Fibroblast of the aortic adventitia (primary cell): ENCODE measurements around the gene CLEC4D. TPM values are rescaled to one million over a fixed set of nuclear protein-coding genes. Genes with fewer than 3 reads are reported as not detected.
"Not testable (repeated sequence)": the region's sequence is repeated elsewhere in the genome, so short reads cannot be mapped to it uniquely, and the experiment has no call there.

Source experiments
- DNase-seq: peaks from one replicate; pipeline ENCODE4 v3.0.0-alpha.2; 2010; ENCODE audit warnings: low read depth
- H3K4me3 ChIP-seq: 2 replicates; pipeline ENCODE4 v1.5.1; 2011; ENCODE audit warnings: low read depth, mild to moderate bottlenecking, control low read depth, low read length, moderate library complexity
- total RNA-seq: library from RNA; depleted of rRNA; stranded (reverse); fragments of >200 nt; gene quantifications from 2 replicates; pipeline ENCODE4 v1.2.3, GENCODE V29; 2012; ENCODE audit warnings: low replicate concordance
- TF ChIP-seq, protein P1 (sequence below): IDR thresholded peaks from 2 replicates; pipeline ENCODE4 v1.5.1; 2011; ENCODE audit warnings: mild to moderate bottlenecking, low read length, control low read depth, inconsistent platforms; ENCODE audit not compliant: insufficient read depth

The CLEC4D gene
- total RNA-seq, 1 donor: not detected

DNA sequence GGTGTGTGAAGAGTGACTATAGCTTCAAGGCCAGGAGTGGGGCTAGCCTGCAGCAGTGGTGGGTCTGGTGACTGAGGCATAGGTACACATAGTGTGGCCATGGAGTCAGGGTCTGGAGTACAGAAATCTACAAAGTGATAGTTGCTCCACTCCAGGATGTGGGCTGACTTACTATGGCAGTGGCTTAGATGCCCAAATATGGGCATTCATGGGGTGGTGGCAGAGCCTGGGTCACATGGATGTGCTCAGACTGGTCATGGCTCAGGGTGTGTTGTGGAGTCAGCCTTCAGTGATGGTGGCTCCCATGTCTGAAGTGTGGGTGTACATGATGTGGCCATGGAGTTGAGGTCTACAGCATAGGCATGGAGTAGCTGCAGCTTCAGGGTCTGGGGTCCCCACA lies 30.2 kb upstream of the CLEC4D start:
- TF ChIP-seq, protein P1, sequence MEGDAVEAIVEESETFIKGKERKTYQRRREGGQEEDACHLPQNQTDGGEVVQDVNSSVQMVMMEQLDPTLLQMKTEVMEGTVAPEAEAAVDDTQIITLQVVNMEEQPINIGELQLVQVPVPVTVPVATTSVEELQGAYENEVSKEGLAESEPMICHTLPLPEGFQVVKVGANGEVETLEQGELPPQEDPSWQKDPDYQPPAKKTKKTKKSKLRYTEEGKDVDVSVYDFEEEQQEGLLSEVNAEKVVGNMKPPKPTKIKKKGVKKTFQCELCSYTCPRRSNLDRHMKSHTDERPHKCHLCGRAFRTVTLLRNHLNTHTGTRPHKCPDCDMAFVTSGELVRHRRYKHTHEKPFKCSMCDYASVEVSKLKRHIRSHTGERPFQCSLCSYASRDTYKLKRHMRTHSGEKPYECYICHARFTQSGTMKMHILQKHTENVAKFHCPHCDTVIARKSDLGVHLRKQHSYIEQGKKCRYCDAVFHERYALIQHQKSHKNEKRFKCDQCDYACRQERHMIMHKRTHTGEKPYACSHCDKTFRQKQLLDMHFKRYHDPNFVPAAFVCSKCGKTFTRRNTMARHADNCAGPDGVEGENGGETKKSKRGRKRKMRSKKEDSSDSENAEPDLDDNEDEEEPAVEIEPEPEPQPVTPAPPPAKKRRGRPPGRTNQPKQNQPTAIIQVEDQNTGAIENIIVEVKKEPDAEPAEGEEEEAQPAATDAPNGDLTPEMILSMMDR: no peak
- DNase-seq: no peak
- H3K4me3 ChIP-seq: no peak overlapping the region

DNA sequence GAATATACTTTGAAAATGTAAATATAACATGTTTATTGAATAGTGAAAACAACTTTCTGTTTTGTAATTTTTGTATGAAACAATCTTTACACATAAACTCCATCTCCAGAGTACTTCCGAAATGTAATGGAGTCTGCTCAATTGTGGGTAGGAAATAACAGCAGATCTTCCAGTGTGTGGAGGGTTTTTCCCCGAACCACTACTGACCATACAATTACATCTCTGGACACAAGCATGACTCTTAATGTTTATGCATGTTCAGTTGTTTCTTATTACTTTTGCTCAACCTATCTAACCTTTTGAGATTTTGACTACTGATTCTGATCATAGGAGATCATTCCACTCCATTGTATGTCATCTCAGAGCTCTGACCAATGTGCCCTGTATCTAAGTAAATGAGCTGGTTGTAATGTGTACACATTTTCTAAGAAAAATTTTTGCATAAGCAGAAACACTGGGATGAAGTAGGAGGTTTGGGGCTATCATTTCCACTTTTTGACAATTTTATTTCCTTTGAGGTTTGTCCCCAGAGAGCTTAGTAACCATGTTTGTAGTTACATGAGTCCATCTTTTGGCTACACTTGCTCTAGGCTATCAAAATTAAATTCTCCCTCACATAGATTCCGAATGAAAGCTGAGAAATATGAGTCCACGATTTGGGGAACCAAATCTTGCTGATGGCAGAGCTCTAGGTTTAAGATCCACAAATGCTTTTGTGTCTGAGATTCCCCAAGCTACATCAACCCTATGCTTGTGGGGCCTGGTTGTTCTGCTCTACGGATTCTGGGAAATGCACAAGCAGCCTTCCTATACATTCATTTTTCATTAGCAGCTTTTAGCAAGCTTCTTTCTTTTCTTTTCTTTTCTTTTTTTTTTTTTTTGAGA lies 21.4 kb upstream of the CLEC4D start:
- TF ChIP-seq, protein P1: no peak
- no peak for DNase-seq
- H3K4me3 ChIP-seq: no peak overlapping the region

DNA sequence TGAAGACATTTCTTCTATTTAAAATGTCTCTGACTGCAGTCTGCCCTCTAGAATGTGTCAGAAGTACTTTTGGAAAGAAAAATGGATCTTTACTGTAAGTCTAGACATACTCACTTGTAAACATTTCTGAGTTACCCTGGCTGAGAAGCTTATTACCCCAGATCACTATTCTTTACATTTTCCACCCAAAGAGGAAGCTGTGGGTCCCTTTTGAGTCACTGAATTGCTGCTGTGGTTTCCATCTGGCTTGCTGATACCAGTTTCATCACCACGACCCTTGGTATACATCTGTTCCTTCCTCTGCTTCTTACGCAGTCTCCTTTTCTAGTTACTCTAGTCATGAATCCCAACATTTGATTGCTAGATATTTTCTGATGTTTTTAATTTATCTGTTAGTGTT lies 20.2 kb upstream of the CLEC4D start:
- no peak overlapping the region for H3K4me3 ChIP-seq
- TF ChIP-seq, protein P1: no peak
- no peak for DNase-seq

DNA sequence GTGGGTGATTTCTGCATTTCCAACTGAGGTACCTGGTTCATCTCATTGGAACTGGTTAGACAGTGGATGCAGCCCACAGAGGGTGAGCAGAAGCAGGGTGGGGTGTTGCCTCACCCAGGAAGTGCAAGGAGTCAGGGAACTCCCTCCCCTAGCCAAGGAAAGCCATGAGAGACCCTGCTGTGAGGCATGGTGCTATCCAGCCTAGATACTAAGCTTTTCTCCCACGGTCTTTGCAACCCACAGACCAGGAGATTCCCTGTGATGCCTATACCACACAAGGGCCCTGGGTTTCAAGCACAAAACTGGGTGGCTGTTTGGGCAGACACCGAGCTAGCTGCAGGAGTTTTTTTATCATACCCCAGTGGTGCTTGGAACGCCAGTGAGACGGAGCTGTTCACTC lies 17.6 kb upstream of the CLEC4D start:
- not testable (repeated sequence) for H3K4me3 ChIP-seq, DNase-seq

DNA sequence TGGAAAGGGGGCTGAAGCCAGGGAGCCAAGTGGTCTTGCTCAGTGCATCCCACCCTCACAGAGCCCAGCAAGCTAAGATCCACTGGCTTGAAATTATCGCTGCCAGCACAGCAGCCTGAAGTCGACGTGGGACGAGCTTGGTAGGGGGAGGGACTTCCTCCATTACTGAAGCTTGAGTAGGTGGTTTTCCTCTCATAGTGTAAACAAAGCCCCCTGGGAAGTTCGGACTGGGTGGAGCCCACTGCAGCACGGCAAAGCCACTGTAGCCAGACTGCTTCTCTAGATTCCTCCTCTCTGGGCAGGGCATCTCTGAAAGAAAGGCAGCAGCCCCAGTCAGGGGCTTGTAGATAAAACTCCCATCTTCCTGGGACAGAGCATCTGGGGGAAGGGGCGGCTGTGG lies 17.2 kb upstream of the CLEC4D start:
- DNase-seq, H3K4me3 ChIP-seq: not testable (repeated sequence)

DNA sequence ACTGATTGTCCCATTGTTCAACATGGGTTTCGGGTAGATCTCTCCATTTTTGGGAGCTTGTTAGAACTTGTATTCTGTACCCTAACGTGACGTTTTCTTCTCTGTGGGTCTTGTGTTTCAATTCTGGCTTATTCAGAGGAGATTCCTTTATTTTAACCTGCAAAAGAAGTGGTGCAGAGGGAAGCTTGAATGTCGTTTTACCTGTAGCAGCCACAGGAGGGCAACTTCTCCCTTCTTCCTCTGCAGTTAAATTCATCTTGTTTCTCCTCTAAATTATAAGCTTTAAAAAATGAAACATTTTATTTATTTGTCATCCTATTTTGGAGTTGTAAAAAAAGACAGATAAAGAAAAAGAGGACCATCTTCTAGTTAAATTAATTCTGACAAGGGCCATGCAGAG lies 13.7 kb upstream of the CLEC4D start:
- TF ChIP-seq, protein P1: no peak
- H3K4me3 ChIP-seq: no peak overlapping the region
- no peak for DNase-seq

DNA sequence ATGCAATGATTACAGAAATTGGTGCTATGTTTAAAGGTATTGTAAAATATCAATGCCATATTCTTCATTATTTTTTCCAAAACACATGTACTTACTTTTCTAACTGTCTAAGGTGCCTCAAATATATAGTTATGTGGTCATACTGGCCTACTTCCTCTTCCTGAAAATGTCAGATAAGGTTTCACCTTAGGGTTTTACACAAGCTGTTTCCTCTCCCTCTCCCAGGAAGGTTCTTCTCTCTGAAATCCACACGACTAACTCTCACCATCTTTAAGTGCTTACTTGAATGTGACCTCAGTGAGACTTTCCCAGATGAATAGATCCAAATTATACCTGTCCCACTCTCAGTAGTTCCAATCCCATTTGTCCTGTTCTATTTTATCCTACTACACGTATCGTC lies 11.6 kb upstream of the CLEC4D start:
- TF ChIP-seq, protein P1: no peak
- DNase-seq: no peak
- no peak overlapping the region for H3K4me3 ChIP-seq

DNA sequence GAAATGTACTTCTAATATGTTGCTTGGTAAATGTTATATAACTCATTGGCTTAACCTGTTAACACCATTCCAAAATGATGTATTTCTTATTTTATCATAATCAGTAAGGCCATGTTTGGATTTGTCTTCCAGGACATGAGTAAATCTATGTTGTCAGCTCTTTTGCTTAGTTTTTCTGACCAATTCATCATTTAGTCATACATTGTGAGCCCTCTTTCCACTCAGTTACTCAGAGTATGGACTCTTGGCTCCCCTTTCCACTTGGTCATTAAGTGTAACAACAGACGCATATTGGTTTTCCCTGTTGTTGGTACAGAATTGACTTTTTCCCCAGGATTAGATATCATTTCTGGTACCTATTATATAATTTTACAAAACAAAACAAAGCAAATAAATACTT lies 9.0 kb upstream of the CLEC4D start:
- DNase-seq: peak; percentile 4
- TF ChIP-seq, protein P1: no peak
- H3K4me3 ChIP-seq: no peak overlapping the region
